H1 (cell line): ENCODE results near the gene ARMH3. TPM values are rescaled to one million over a fixed set of nuclear protein-coding genes. Genes with fewer than 3 reads are reported as not detected.
A peak's percentile ranks its signal among the peaks of the same experiment; 100 is the strongest.

Experiments used
- CTCF ChIA-PET: fragments of 300-600 bp; sonication (Branson Sonifier 250); formaldehyde crosslinking; loops from one replicate; lab custom pipeline; 2021; ENCODE audit not compliant: partially characterized antibody; lab: Charles Lee
- POLR2A ChIA-PET: fragments of 300-600 bp; sonication (Branson Sonifier 250); formaldehyde crosslinking; loops from one replicate; lab custom pipeline; 2021; ENCODE audit warnings: inconsistent platforms; ENCODE audit not compliant: partially characterized antibody; lab: Charles Lee
- DNase-seq, 2 experiments: peaks; one replicate each; pipeline versions ENCODE4 v3.0.0 to v3.0.0-alpha.2; 2010 to 2022; ENCODE audit warnings: low spot score in 2 of 2, low read depth in 1 of 2, mixed read lengths in 1 of 2
- FAIRE-seq: peaks from 2 replicates; lab custom pipeline; 2011; peaks lifted over from hg19 to GRCh38; lab: Jason Lieb, UNC
- H2AFZ ChIP-seq: 2 replicates; pipeline ENCODE4 v1.8.1; 2012; ENCODE audit warnings: low read length, inconsistent platforms
- H2AK5ac ChIP-seq: 2 replicates; pipeline ENCODE4 v1.6.1; 2013; ENCODE audit warnings: low read depth, low read length
- H2BK120ac ChIP-seq: replicated peaks from 2 replicates; pipeline ENCODE3; 2013; ENCODE audit warnings: low read depth, low read length, inconsistent platforms
- H2BK12ac ChIP-seq: 2 replicates; pipeline ENCODE4 v1.6.1; 2013; ENCODE audit warnings: low read depth, low read length
- H2BK15ac ChIP-seq: 2 replicates; pipeline ENCODE4 v1.6.1; 2013; ENCODE audit warnings: low read length
- H2BK20ac ChIP-seq: 2 replicates; pipeline ENCODE4 v1.6.1; 2013; ENCODE audit warnings: low read length
- H2BK5ac ChIP-seq: 2 replicates; pipeline ENCODE4 v1.6.1; 2013; ENCODE audit warnings: low read depth, low read length
- H3K14ac ChIP-seq: 2 replicates; pipeline ENCODE4 v1.6.1; 2013; ENCODE audit warnings: inconsistent platforms; ENCODE audit not compliant: insufficient read length
- H3K18ac ChIP-seq: 2 replicates; pipeline ENCODE4 v1.6.1; 2013; ENCODE audit warnings: low read length; ENCODE audit errors: extremely low read depth
- H3K23ac ChIP-seq: 2 replicates; pipeline ENCODE4 v1.6.1; 2013; ENCODE audit warnings: inconsistent platforms; ENCODE audit not compliant: insufficient read length
- H3K23me2 ChIP-seq: 2 replicates; pipeline ENCODE4 v1.6.1; 2013; ENCODE audit warnings: low read depth, low read length
- H3K27ac ChIP-seq: 2 replicates; pipeline ENCODE4 v1.6.1; 2011; ENCODE audit warnings: low read depth, low read length, inconsistent platforms
- H3K27me3 ChIP-seq, 4 experiments: replicated peaks in 1 of 4; 1 replicate in 1 of 4; 2 replicates in 3 of 4; pipeline versions ENCODE4 v1.6.1 to v1.8.1; 2011 to 2013; ENCODE audit warnings: low read length in 3 of 4, mild to moderate bottlenecking in 3 of 4, inconsistent platforms in 2 of 4, mixed read lengths in 2 of 4, moderate library complexity in 1 of 4; ENCODE audit not compliant: control insufficient read depth in 3 of 4, insufficient read depth in 3 of 4; ENCODE audit errors: extremely low read depth in 1 of 4
- H3K36me3 ChIP-seq, 4 experiments: 2 replicates each; pipeline versions ENCODE4 v1.6.1 to v1.8.1; 2011 to 2013; ENCODE audit warnings: mild to moderate bottlenecking in 4 of 4, low read length in 3 of 4, moderate library complexity in 2 of 4, control low read depth in 1 of 4, inconsistent platforms in 1 of 4; ENCODE audit not compliant: insufficient read depth in 4 of 4, control insufficient read depth in 2 of 4
- H3K4ac ChIP-seq: replicated peaks from 2 replicates; pipeline ENCODE3; 2013; ENCODE audit warnings: low read length, low read depth, mixed read lengths, inconsistent platforms; ENCODE audit not compliant: insufficient read length
- H3K4me1 ChIP-seq, 4 experiments: replicated peaks in 1 of 4; 1 replicate in 1 of 4; 2 replicates in 3 of 4; pipeline versions ENCODE4 v1.6.1 to v1.8.1; 2011 to 2013; ENCODE audit warnings: low read length in 3 of 4, inconsistent platforms in 2 of 4, mixed read lengths in 1 of 4; ENCODE audit not compliant: insufficient read depth in 4 of 4, control insufficient read depth in 3 of 4
- H3K4me2 ChIP-seq, 2 experiments: 2 replicates each; pipeline versions ENCODE4 v1.6.1 to v1.8.1; 2011 to 2013; ENCODE audit warnings: low read depth in 2 of 2, low read length in 2 of 2, control low read depth in 1 of 2, inconsistent platforms in 1 of 2, mild to moderate bottlenecking in 1 of 2; ENCODE audit not compliant: insufficient read depth in 1 of 2
- H3K4me3 ChIP-seq, 4 experiments: fragments of 200-600, 300-600 bp in 1 of 4; sonication (generic), shearing (Covaris generic), sonication (Bioruptor Twin) in 1 of 4; 2 replicates each; pipeline versions ENCODE4 v1.5.1 to v1.8.1; 2011 to 2016; ENCODE audit warnings: low read length in 4 of 4, low read depth in 3 of 4, control low read depth in 2 of 4, inconsistent platforms in 2 of 4, mild to moderate bottlenecking in 2 of 4, mixed read lengths in 1 of 4, moderate library complexity in 1 of 4; ENCODE audit not compliant: insufficient read depth in 2 of 4; ENCODE audit errors: extremely low read depth in 1 of 4
- H3K56ac ChIP-seq: replicated peaks from 2 replicates; pipeline ENCODE3; 2013; ENCODE audit warnings: low read depth, mild to moderate bottlenecking, mixed read lengths, low read length, inconsistent platforms; ENCODE audit not compliant: insufficient read length
- H3K79me1 ChIP-seq: 2 replicates; pipeline ENCODE4 v1.6.1; 2013; ENCODE audit warnings: low read depth, low read length, control low read depth
- H3K79me2 ChIP-seq, 2 experiments: 2 replicates each; pipeline versions ENCODE4 v1.6.1 to v1.8.1; 2012 to 2013; ENCODE audit warnings: low read length in 2 of 2, mild to moderate bottlenecking in 2 of 2, inconsistent platforms in 1 of 2; ENCODE audit not compliant: insufficient read depth in 2 of 2, control insufficient read depth in 1 of 2
- H3K9ac ChIP-seq, 4 experiments: replicated peaks in 1 of 4; 1 replicate in 1 of 4; 2 replicates in 3 of 4; pipeline versions ENCODE4 v1.6.1 to v1.8.1; 2011 to 2013; ENCODE audit warnings: low read depth in 3 of 4, low read length in 3 of 4, control low read depth in 2 of 4, mild to moderate bottlenecking in 2 of 4, moderate library complexity in 2 of 4, inconsistent platforms in 1 of 4; ENCODE audit errors: extremely low read depth in 1 of 4
- H3K9me3 ChIP-seq, 2 experiments: 2 replicates each; pipeline versions ENCODE4 v1.6.1 to v1.8.1; 2012 to 2013; ENCODE audit warnings: mild to moderate bottlenecking in 2 of 2, moderate library complexity in 2 of 2, control low read depth in 1 of 2, inconsistent platforms in 1 of 2, low read depth in 1 of 2, low read length in 1 of 2, mixed read lengths in 1 of 2; ENCODE audit not compliant: insufficient read depth in 2 of 2
- H4K20me1 ChIP-seq, 2 experiments: replicated peaks in 1 of 2; 2 replicates each; pipeline versions ENCODE3 to v1.8.1; 2011 to 2013; ENCODE audit warnings: inconsistent platforms in 2 of 2, low read length in 2 of 2, mild to moderate bottlenecking in 1 of 2; ENCODE audit not compliant: insufficient read depth in 2 of 2, control insufficient read depth in 1 of 2
- H4K5ac ChIP-seq: 2 replicates; pipeline ENCODE4 v1.6.1; 2013; ENCODE audit warnings: low read length, low read depth, mixed read lengths, inconsistent platforms; ENCODE audit not compliant: insufficient read length
- H4K8ac ChIP-seq: 2 replicates; pipeline ENCODE4 v1.8.0; 2013; ENCODE audit warnings: mild to moderate bottlenecking, moderate library complexity, low read length, inconsistent platforms; ENCODE audit not compliant: insufficient read depth; ENCODE audit errors: extremely low read depth
- H4K91ac ChIP-seq: replicated peaks from 2 replicates; pipeline ENCODE3; 2013; ENCODE audit warnings: low read length, mixed read lengths, inconsistent platforms; ENCODE audit not compliant: insufficient read length
- BACH1 ChIP-seq: IDR thresholded peaks from 2 replicates; pipeline ENCODE4 v1.6.1; 2012; ENCODE audit warnings: low read length, improper control_type of control experiment
- CBX5 ChIP-seq: fragments of 300-800, 300-1000 bp; sonication (generic); IDR thresholded peaks from 2 replicates; pipeline ENCODE4 v1.7.1; 2016; ENCODE audit warnings: antibody characterized with exemption, low read length, low read depth
- CREB1 ChIP-seq: IDR thresholded peaks from 2 replicates; pipeline ENCODE4 v1.6.1; 2012; ENCODE audit warnings: inconsistent platforms
- HDAC2 ChIP-seq, 2 experiments: fragments of 300-600 bp in 1 of 2; sonication (generic) in 1 of 2; IDR thresholded peaks; 2 replicates each; pipeline ENCODE4 v1.6.1; 2011 to 2012; ENCODE audit warnings: low read depth in 2 of 2, low read length in 2 of 2, mild to moderate bottlenecking in 2 of 2, moderate library complexity in 2 of 2, borderline replicate concordance in 1 of 2, inconsistent platforms in 1 of 2
- RAD21 ChIP-seq, 2 experiments: IDR thresholded peaks in 1 of 2; conservative IDR thresholded peaks in 1 of 2; 2 replicates each; pipeline ENCODE4 v1.6.1; 2011; ENCODE audit warnings: low read depth in 2 of 2, low read length in 2 of 2, improper control_type of control experiment in 1 of 2, inconsistent platforms in 1 of 2, mild to moderate bottlenecking in 1 of 2, moderate library complexity in 1 of 2
- SAP30 ChIP-seq: fragments of 300-600 bp; sonication (generic); IDR thresholded peaks from 2 replicates; pipeline ENCODE4 v1.7.1; 2012; ENCODE audit warnings: low read length, moderate library complexity, mild to moderate bottlenecking, inconsistent platforms; ENCODE audit not compliant: insufficient read depth, insufficient replicate concordance
- YY1 ChIP-seq: IDR thresholded peaks from 2 replicates; pipeline ENCODE4 v1.6.1; 2011; ENCODE audit warnings: low read depth, mild to moderate bottlenecking, low read length
- WGBS, 2 experiments: shearing (Covaris generic) in 1 of 2; methylation state at CpG; one replicate each; pipeline versions ENCODE4 v1.1.6 to v1.1.7; 2013 to 2015; ENCODE audit warnings: low lambda C conversion rate in 2 of 2, mixed read lengths in 2 of 2, inconsistent platforms in 1 of 2, low coverage in 1 of 2, missing lambda C conversion rate in 1 of 2; ENCODE audit not compliant: insufficient replicate concordance in 2 of 2, insufficient coverage in 1 of 2, insufficient read length in 1 of 2; ENCODE audit errors: extremely low coverage in 1 of 2, missing lambda C conversion rate in 1 of 2; 5-methylcytosine and 5-hydroxymethylcytosine counted together
- polyA plus RNA-seq, 7 experiments: library from polyadenylated mRNA; depleted of rRNA in 3 of 7; stranded (reverse) in 5 of 7; unstranded in 2 of 7; fragments of >200 nt in 5 of 7; fragments of 200-250 nt in 2 of 7; gene quantifications; 1 replicate in 5 of 7; 2 replicates in 1 of 7; 4 replicates in 1 of 7; pipeline versions ENCODE4 v1.2.1 to v1.2.3, GENCODE V29; 2011 to 2013; ENCODE audit warnings: missing spikeins in 2 of 7, mixed read lengths in 2 of 7
- total RNA-seq: library from RNA; stranded (reverse); fragmentation: NEBNext Ultra II Directional; extraction: Animal tissue kit (Norgen Biotek cat#: 25700); gene quantifications from 2 replicates; pipeline ENCODE4 v1.2.1, GENCODE V29; 2021

The ARMH3 gene
- total and polyA plus RNA-seq, 2 of the 8 experiments (the other 6 are each of a cell fraction or from before 2014, with no cell fraction given), result 11.6 to 18.3 TPM

DNA sequence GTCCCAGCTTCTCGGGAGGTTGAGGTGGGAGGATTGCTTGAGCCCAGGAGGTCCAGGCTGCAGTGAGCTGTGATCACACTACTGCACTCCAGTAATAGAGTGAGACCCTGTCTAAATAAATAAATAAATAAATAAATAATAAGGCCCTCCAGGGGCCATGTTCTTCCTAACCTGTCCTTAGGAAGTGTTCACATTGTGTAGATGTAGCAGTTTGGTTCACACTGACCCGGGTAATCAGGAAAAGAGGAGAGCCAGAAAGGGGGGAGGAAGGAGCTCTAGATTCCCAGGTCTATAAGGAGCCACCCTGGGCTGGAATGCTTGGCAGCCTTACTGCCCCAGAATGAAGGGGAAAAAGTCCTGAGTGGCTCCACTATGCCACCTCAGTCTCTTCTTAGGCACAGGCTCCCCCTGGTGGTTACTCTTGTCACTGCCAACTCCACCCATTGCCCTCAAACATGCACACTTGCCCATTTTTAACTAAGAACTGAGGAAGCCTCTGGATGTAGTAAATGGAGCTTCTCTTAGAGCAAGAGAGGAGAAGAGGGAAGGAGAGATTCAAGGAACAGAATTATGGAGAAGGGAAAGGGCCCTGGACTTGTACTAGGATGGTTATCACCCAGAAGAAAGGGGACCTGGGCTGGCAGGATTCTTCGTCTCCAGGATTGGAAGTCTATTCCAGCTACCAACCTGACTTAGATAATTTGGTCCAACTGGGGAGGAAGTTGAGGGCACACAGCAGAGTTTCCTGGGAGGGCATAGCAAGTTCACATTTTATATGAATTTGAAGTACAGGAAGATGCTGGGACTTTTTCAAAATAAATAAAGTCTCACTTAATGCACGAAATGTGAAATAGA is 16.9 kb upstream of the ARMH3 start:
- DNase-seq, result peak in 1 of 2 experiments; percentile 94
- H3K4me3 ChIP-seq, result no peak overlapping the region
- no peaks in the 10 kb centered on the region for H3K23me2 ChIP-seq
- no peaks in the 10 kb centered on the region for H3K9me3 ChIP-seq
- no peak overlapping the region for H2BK120ac ChIP-seq
- H2BK15ac ChIP-seq, result no peak overlapping the region
- H3K4ac ChIP-seq, result no peak overlapping the region
- ChIA-PET CTCF (interaction anchor here (0.5 to 7.7 kb wide), 70 partner anchors 9 to 1521 kb away, joined by 3 to 76 read pairs (median 4); partner anchors contain the start of genes ARMH3, C10orf95, KCNIP2 and NPM3), POLR2A (interaction anchor here (0.6 to 1.6 kb wide), 12 partner anchors 8 to 359 kb away, joined by 3 to 5 read pairs (median 3); partner anchors contain the start of gene ARMH3)
- H2AFZ ChIP-seq, result no peak overlapping the region
- H3K18ac ChIP-seq, result no peak overlapping the region
- H2BK20ac ChIP-seq, result no peak overlapping the region
- H3K9ac ChIP-seq, result no peak overlapping the region
- H2AK5ac ChIP-seq, result no peak overlapping the region
- H4K5ac ChIP-seq, result no peak overlapping the region
- H3K36me3 ChIP-seq, result no peaks in the 10 kb centered on the region
- no peaks in the 10 kb centered on the region; a peak in 1 of 7 replicates for H3K27me3 ChIP-seq
- no peak overlapping the region for H4K91ac ChIP-seq
- H4K20me1 ChIP-seq, result peaks cover 2% of the 10 kb centered on the region in 2 experiments
- no peak overlapping the region for H4K8ac ChIP-seq
- H2BK12ac ChIP-seq, result no peak overlapping the region
- 0 out of 7 replicates have a peak, but pooled peaks cover 0 to 2% (median 0%) of the 10 kb centered on the region in 4 experiments for H3K4me1 ChIP-seq
- no peak overlapping the region for H3K23ac ChIP-seq
- H3K79me2 ChIP-seq, result no peaks in the 10 kb centered on the region
- peaks cover 2% of the 10 kb centered on the region; the same call in 1 of the 2 replicates for H3K79me1 ChIP-seq
- H3K14ac ChIP-seq, result no peak overlapping the region
- no peak overlapping the region for H3K56ac ChIP-seq
- H2BK5ac ChIP-seq, result no peak overlapping the region
- peak; percentile 50 for FAIRE-seq
- no peak overlapping the region for H3K4me2 ChIP-seq
- WGBS, 2 experiments, result 79% methylated on average over 4 of the region's 4 CpGs; no CpG with 5 or more reads in 1 of the 2 experiments
- no peak overlapping the region for H3K27ac ChIP-seq
- 0 out of 2 replicates have a peak, but pooled peaks have one; percentile 22 for TF ChIP-seq YY1
- 0 out of 4 replicates have a peak, but pooled peaks of 1 of the 2 experiments have one; percentile 33 for TF ChIP-seq HDAC2 (IDR thresholded peaks at IDR 0.05; ENCODE audit: borderline replicate concordance in 1 of 2, low read depth in 2 of 2, low read length in 2 of 2)
- TF ChIP-seq BACH1, result peak; percentile 77
- TF ChIP-seq SAP30, result no peak
- TF ChIP-seq CBX5, result no peak
- 0 out of 2 replicates have a peak, but pooled peaks have one; percentile 21 for TF ChIP-seq CREB1
- TF ChIP-seq RAD21 (IDR thresholded peaks at IDR 0.05 in 1 of 2, conservative IDR thresholded peaks at IDR 0.05 in 1 of 2; ENCODE audit: low read depth in 2 of 2, low read length in 2 of 2), result peak; percentile 86 to 89
